WTC11 (cell line): ENCODE results near the gene RAB5IF. TPM values are rescaled to one million over a fixed set of nuclear protein-coding genes. Genes with fewer than 3 reads are reported as not detected.

Experiments
- ATAC-seq: fragments of 200-7000 bp; cut with Tn5 transposase; 2 replicates; pipeline ENCODE4 v1.10.0; 2021; ENCODE audit warnings: mild to moderate bottlenecking, moderate library complexity
- CTCF ChIA-PET: fragments of 300-600 bp; sonication (Branson Sonifier 250); formaldehyde crosslinking; loops from one replicate; lab custom pipeline; 2021; ENCODE audit warnings: antibody characterized with exemption; lab: Charles Lee
- POLR2A ChIA-PET: fragments of 350-600 bp; sonication (Branson Sonifier 250); formaldehyde crosslinking; loops from one replicate; lab custom pipeline; 2021; ENCODE audit warnings: antibody characterized with exemption; lab: Charles Lee
- DNase-seq: peaks from one replicate; pipeline ENCODE4 v3.0.0; 2021; ENCODE audit warnings: low spot score
- H3K27ac Mint-ChIP-seq: 2 replicates; pipeline ENCODE4 v1.8.0; 2021; ENCODE audit warnings: mixed read lengths
- H3K27me3 Mint-ChIP-seq: 2 replicates; pipeline ENCODE4 v1.8.0; 2021; ENCODE audit warnings: low read depth, mild to moderate bottlenecking, moderate library complexity, mixed read lengths
- H3K36me3 Mint-ChIP-seq: 2 replicates; pipeline ENCODE4 v1.8.0; 2021; ENCODE audit warnings: mixed read lengths
- H3K4me1 Mint-ChIP-seq: 2 replicates; pipeline ENCODE4 v1.8.0; 2022; ENCODE audit warnings: mixed read lengths
- H3K4me3 Mint-ChIP-seq: 2 replicates; pipeline ENCODE4 v1.8.0; 2021; ENCODE audit warnings: mild to moderate bottlenecking, moderate library complexity, mixed read lengths
- H3K9me3 Mint-ChIP-seq: 2 replicates; pipeline ENCODE4 v1.8.0; 2021; ENCODE audit warnings: mixed read lengths
- FOXP1 ChIP-seq: sonication (generic); formaldehyde crosslinking; IDR thresholded peaks from 2 replicates; pipeline ENCODE4 v1.8.0; 2022; ENCODE audit warnings: missing genetic modification reagents, mild to moderate bottlenecking, moderate library complexity, borderline replicate concordance
- JUN ChIP-seq: sonication (generic); formaldehyde crosslinking; IDR thresholded peaks from 2 replicates; pipeline ENCODE4 v1.8.0; 2023; ENCODE audit warnings: mild to moderate bottlenecking, missing genetic modification reagents
- KAT7 ChIP-seq: sonication (generic); formaldehyde crosslinking; IDR thresholded peaks from 2 replicates; pipeline ENCODE4 v1.8.1; 2023; ENCODE audit warnings: missing genetic modification reagents, mild to moderate bottlenecking, borderline replicate concordance
- MAX ChIP-seq: sonication (generic); formaldehyde crosslinking; IDR thresholded peaks from 2 replicates; pipeline ENCODE4 v1.8.0; 2022; ENCODE audit warnings: mild to moderate bottlenecking, missing genetic modification reagents
- NFYB ChIP-seq: sonication (generic); formaldehyde crosslinking; conservative IDR thresholded peaks from 2 replicates; pipeline ENCODE4 v1.8.0; 2022; ENCODE audit warnings: low read depth, missing genetic modification reagents
- SMAD3 ChIP-seq: sonication (generic); formaldehyde crosslinking; IDR thresholded peaks from 2 replicates; pipeline ENCODE4 v1.8.0; 2022; ENCODE audit warnings: missing genetic modification reagents, mild to moderate bottlenecking, borderline replicate concordance
- TEAD4 ChIP-seq: sonication (generic); formaldehyde crosslinking; IDR thresholded peaks from 2 replicates; pipeline ENCODE4 v1.8.0; 2022; ENCODE audit warnings: mild to moderate bottlenecking, missing genetic modification reagents
- ZBTB43 ChIP-seq: sonication (generic); formaldehyde crosslinking; IDR thresholded peaks from 2 replicates; pipeline ENCODE4 v1.8.1; 2023; ENCODE audit warnings: mild to moderate bottlenecking, missing genetic modification reagents
- ZNF121 ChIP-seq: sonication (generic); formaldehyde crosslinking; IDR thresholded peaks from 2 replicates; pipeline ENCODE4 v1.8.0; 2023; ENCODE audit warnings: missing genetic modification reagents
- ZNF138 ChIP-seq: sonication (generic); formaldehyde crosslinking; conservative IDR thresholded peaks from 2 replicates; pipeline ENCODE4 v1.8.1; 2022; ENCODE audit warnings: mild to moderate bottlenecking, moderate library complexity, missing genetic modification reagents
- ZNF232 ChIP-seq: sonication (generic); formaldehyde crosslinking; IDR thresholded peaks from 2 replicates; pipeline ENCODE4 v1.8.0; 2022; ENCODE audit warnings: mild to moderate bottlenecking, missing genetic modification reagents
- ZNF532 ChIP-seq: fragments of 250-450 bp; sonication (Bioruptor Pico); IDR thresholded peaks from 2 replicates; pipeline ENCODE4 v1.9.0; 2021; ENCODE audit warnings: mild to moderate bottlenecking, borderline replicate concordance
- ZNF671 ChIP-seq: fragments of 250-450 bp; sonication (Bioruptor Pico); IDR thresholded peaks from 2 replicates; pipeline ENCODE4 v1.8.0; 2021; ENCODE audit warnings: mild to moderate bottlenecking
- total RNA-seq: library from RNA; stranded (reverse); gene quantifications from 3 replicates; pipeline ENCODE4 v1.2.3, GENCODE V29; 2021
- TF ChIP-seq, protein P1 (sequence below): sonication (generic); formaldehyde crosslinking; IDR thresholded peaks from 2 replicates; pipeline ENCODE4 v1.8.0; 2022; ENCODE audit warnings: missing genetic modification reagents
- TF ChIP-seq, protein P2 (sequence below): fragments of 250-450 bp; sonication (Bioruptor Pico); IDR thresholded peaks from 2 replicates; pipeline ENCODE4 v1.9.0; 2021; ENCODE audit warnings: moderate library complexity, mild to moderate bottlenecking, inconsistent platforms, borderline replicate concordance
- TF ChIP-seq, protein P3 (sequence below): sonication (generic); formaldehyde crosslinking; IDR thresholded peaks from 2 replicates; pipeline ENCODE4 v1.8.1; 2023; ENCODE audit warnings: mild to moderate bottlenecking, missing genetic modification reagents
- TF ChIP-seq, protein P4 (sequence below): fragments of 250-450 bp; sonication (Bioruptor Pico); IDR thresholded peaks from 2 replicates; pipeline ENCODE4 v1.9.0; 2021; ENCODE audit warnings: mild to moderate bottlenecking
- TF ChIP-seq, protein P5 (sequence below): sonication (generic); formaldehyde crosslinking; IDR thresholded peaks from 2 replicates; pipeline ENCODE4 v1.8.1; 2022; ENCODE audit warnings: mild to moderate bottlenecking, moderate library complexity, missing genetic modification reagents

Gene RAB5IF
- total RNA-seq, 1 experiment from 2014 or later: 88.4 TPM

DNA sequence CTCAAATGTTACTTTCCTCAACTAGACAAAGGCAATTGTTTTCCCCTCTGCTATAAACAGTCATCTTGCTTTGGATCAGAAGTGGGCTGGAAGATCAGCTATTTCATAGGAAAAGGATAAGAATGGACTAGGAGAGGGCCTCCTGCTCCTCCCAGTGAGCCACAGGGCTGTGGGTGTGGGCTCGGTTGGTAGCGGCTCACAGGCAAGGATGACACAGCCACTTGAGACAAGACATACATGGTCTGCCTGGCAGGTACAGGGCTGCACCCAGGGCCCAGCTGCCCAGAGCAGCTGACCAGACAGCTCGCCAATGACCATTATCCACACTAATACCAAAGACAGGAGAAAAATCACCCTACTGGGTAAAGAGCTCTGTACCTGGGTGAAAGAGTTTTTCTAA is 49.4 kb downstream of the RAB5IF start (continued):
- TF ChIP-seq, protein P1, sequence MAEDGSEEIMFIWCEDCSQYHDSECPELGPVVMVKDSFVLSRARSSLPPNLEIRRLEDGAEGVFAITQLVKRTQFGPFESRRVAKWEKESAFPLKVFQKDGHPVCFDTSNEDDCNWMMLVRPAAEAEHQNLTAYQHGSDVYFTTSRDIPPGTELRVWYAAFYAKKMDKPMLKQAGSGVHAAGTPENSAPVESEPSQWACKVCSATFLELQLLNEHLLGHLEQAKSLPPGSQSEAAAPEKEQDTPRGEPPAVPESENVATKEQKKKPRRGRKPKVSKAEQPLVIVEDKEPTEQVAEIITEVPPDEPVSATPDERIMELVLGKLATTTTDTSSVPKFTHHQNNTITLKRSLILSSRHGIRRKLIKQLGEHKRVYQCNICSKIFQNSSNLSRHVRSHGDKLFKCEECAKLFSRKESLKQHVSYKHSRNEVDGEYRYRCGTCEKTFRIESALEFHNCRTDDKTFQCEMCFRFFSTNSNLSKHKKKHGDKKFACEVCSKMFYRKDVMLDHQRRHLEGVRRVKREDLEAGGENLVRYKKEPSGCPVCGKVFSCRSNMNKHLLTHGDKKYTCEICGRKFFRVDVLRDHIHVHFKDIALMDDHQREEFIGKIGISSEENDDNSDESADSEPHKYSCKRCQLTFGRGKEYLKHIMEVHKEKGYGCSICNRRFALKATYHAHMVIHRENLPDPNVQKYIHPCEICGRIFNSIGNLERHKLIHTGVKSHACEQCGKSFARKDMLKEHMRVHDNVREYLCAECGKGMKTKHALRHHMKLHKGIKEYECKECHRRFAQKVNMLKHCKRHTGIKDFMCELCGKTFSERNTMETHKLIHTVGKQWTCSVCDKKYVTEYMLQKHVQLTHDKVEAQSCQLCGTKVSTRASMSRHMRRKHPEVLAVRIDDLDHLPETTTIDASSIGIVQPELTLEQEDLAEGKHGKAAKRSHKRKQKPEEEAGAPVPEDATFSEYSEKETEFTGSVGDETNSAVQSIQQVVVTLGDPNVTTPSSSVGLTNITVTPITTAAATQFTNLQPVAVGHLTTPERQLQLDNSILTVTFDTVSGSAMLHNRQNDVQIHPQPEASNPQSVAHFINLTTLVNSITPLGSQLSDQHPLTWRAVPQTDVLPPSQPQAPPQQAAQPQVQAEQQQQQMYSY (CRISPR knock-in tag): no peak
- TF ChIP-seq, protein P2, sequence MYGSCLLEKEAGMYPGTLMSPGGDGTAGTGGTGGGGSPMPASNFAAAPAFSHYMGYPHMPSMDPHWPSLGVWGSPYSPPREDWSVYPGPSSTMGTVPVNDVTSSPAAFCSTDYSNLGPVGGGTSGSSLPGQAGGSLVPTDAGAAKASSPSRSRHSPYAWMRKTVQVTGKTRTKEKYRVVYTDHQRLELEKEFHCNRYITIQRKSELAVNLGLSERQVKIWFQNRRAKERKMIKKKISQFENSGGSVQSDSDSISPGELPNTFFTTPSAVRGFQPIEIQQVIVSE (CRISPR knock-in tag): no peak
- TF ChIP-seq FOXP1 (CRISPR knock-in tag) (no peak), MAX (no peak), TEAD4 (CRISPR knock-in tag) (no peak), SMAD3 (no peak), JUN (CRISPR knock-in tag) (no peak), ZNF532 (no peak)

DNA sequence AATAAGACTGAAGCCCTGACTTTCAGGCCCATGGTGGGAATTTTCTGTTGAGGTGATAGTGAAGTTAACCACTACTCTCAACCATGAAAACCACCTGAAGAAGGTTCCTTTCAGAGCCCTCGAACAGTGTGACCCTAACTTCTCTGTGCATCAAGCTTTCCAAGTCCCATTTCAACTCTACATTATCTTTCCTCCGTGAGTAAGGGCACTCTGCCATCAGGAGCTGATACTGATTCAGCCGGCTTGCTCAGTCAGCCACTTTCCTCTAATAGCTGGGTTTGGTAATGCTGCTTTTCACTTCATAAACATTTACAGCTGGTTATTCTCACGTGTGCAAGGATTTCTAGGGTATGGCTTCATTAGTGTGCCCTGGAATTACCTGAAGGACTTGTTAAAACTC is 51.2 kb downstream of the RAB5IF start:
- Mint-ChIP-seq H3K27ac (peak overlapping the region; percentile 44; the same call in 1 of the 2 replicates), H3K27me3 (no peaks in the 10 kb centered on the region), H3K36me3 (peaks cover 14% of the 10 kb centered on the region), H3K4me1 (no peaks in the 10 kb centered on the region), H3K9me3 (no peaks in the 10 kb centered on the region), H3K4me3 (no peak overlapping the region)
- ATAC-seq (no peak), DNase-seq (no peak)
- ChIA-PET POLR2A (no interaction called here), CTCF (interaction anchor here (0.5 to 0.6 kb wide), 3 partner anchors 12 to 1336 kb away, joined by 3 read pairs; no protein-coding TSS in a partner anchor)
- TF ChIP-seq SMAD3 (no peak), JUN (CRISPR knock-in tag) (no peak), KAT7 (CRISPR knock-in tag) (no peak), ZNF532 (no peak), ZNF671 (CRISPR knock-in tag) (no peak), ZNF121 (CRISPR knock-in tag) (no peak), ZNF232 (CRISPR knock-in tag) (no peak), NFYB (CRISPR knock-in tag) (no peak), ZBTB43 (CRISPR knock-in tag) (no peak), ZNF138 (CRISPR knock-in tag) (no peak)
- TF ChIP-seq, protein P3, sequence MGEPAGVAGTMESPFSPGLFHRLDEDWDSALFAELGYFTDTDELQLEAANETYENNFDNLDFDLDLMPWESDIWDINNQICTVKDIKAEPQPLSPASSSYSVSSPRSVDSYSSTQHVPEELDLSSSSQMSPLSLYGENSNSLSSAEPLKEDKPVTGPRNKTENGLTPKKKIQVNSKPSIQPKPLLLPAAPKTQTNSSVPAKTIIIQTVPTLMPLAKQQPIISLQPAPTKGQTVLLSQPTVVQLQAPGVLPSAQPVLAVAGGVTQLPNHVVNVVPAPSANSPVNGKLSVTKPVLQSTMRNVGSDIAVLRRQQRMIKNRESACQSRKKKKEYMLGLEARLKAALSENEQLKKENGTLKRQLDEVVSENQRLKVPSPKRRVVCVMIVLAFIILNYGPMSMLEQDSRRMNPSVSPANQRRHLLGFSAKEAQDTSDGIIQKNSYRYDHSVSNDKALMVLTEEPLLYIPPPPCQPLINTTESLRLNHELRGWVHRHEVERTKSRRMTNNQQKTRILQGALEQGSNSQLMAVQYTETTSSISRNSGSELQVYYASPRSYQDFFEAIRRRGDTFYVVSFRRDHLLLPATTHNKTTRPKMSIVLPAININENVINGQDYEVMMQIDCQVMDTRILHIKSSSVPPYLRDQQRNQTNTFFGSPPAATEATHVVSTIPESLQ (CRISPR knock-in tag): no peak
- TF ChIP-seq, protein P4, sequence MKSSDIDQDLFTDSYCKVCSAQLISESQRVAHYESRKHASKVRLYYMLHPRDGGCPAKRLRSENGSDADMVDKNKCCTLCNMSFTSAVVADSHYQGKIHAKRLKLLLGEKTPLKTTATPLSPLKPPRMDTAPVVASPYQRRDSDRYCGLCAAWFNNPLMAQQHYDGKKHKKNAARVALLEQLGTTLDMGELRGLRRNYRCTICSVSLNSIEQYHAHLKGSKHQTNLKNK (CRISPR knock-in tag): no peak
- TF ChIP-seq, protein P5, sequence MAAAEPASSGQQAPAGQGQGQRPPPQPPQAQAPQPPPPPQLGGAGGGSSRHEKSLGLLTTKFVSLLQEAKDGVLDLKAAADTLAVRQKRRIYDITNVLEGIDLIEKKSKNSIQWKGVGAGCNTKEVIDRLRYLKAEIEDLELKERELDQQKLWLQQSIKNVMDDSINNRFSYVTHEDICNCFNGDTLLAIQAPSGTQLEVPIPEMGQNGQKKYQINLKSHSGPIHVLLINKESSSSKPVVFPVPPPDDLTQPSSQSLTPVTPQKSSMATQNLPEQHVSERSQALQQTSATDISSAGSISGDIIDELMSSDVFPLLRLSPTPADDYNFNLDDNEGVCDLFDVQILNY (CRISPR knock-in tag): no peak
